IMR-90 (cell line): ENCODE data around the gene SLC6A20. TPM values are rescaled to one million over a fixed set of nuclear protein-coding genes. Genes with fewer than 3 reads are reported as not detected.

Source experiments
- ATAC-seq: fragments of 200-7000 bp; cut with Tn5 transposase; 2 replicates; pipeline ENCODE4 v1.9.1; 2020; ENCODE audit warnings: low read depth, mild to moderate bottlenecking, moderate library complexity
- BruUV-seq: library from RNA; stranded (reverse); fragments of 400-500 nt; replicated peaks from 2 replicates; lab custom pipeline; 2021; lab: Mats Ljungman, UMichigan
- CTCF ChIA-PET: fragments of 300-600 bp; formaldehyde crosslinking; extraction: SDS; loops from one replicate; lab custom pipeline; 2021; ENCODE audit warnings: antibody characterized with exemption; lab: Yijun Ruan, JAX
- POLR2A ChIA-PET: fragments of 300-600 bp; sonication (Branson Sonifier 250); formaldehyde crosslinking; loops from one replicate; lab custom pipeline; 2022; ENCODE audit warnings: antibody characterized with exemption; ENCODE audit not compliant: unreplicated experiment; lab: Charles Lee
- DNase-seq: peaks from one replicate; pipeline ENCODE4 v3.0.0; 2013
- H2AFZ ChIP-seq: replicated peaks from 2 replicates; pipeline ENCODE3; 2013; ENCODE audit warnings: low read length, mild to moderate bottlenecking; ENCODE audit not compliant: poor library complexity
- H2AK5ac ChIP-seq: 2 replicates; pipeline ENCODE4 v1.6.1; 2013; ENCODE audit warnings: low read depth, low read length, inconsistent platforms
- H2AK9ac ChIP-seq: replicated peaks from 2 replicates; pipeline ENCODE3; 2013; ENCODE audit warnings: mild to moderate bottlenecking, low read depth, low read length, moderate library complexity; ENCODE audit not compliant: poor library complexity
- H2BK120ac ChIP-seq: 2 replicates; pipeline ENCODE4 v1.6.1; 2013; ENCODE audit warnings: low read depth, low read length, inconsistent platforms
- H2BK15ac ChIP-seq: 3 replicates; pipeline ENCODE4 v1.6.1; 2013; ENCODE audit warnings: low read depth, low read length, inconsistent platforms
- H2BK20ac ChIP-seq: 2 replicates; pipeline ENCODE4 v1.6.1; 2013; ENCODE audit warnings: low read depth, mild to moderate bottlenecking, inconsistent platforms, low read length, moderate library complexity
- H2BK5ac ChIP-seq: 2 replicates; pipeline ENCODE4 v1.6.1; 2013; ENCODE audit warnings: mild to moderate bottlenecking, low read depth, low read length, inconsistent platforms; ENCODE audit not compliant: poor library complexity, severe bottlenecking
- H3K14ac ChIP-seq: replicated peaks from 2 replicates; pipeline ENCODE4 v1.6.1; 2013; ENCODE audit warnings: low read depth, low read length, inconsistent platforms
- H3K18ac ChIP-seq: 2 replicates; pipeline ENCODE4 v1.6.1; 2013; ENCODE audit warnings: low read depth, low read length, control low read depth
- H3K23ac ChIP-seq: 2 replicates; pipeline ENCODE4 v1.6.1; 2013; ENCODE audit warnings: low read depth, low read length, inconsistent platforms
- H3K27ac ChIP-seq: 2 replicates; pipeline ENCODE4 v1.5.1; 2013; ENCODE audit warnings: mild to moderate bottlenecking, control low read depth, low read length; ENCODE audit not compliant: insufficient read depth
- H3K27me3 ChIP-seq: 2 replicates; pipeline ENCODE4 v1.6.1; 2013; ENCODE audit warnings: low read length; ENCODE audit not compliant: control insufficient read depth, insufficient read depth
- H3K36me3 ChIP-seq: 2 replicates; pipeline ENCODE4 v1.6.1; 2013; ENCODE audit warnings: low read length, mixed read lengths; ENCODE audit not compliant: control insufficient read depth, insufficient read depth
- H3K4ac ChIP-seq: 2 replicates; pipeline ENCODE4 v1.6.1; 2013; ENCODE audit warnings: low read depth, low read length, inconsistent platforms
- H3K4me1 ChIP-seq: 2 replicates; pipeline ENCODE4 v1.6.1; 2013; ENCODE audit warnings: low read length, mixed read lengths; ENCODE audit not compliant: control insufficient read depth, insufficient read depth
- H3K4me2 ChIP-seq: 2 replicates; pipeline ENCODE4 v1.6.1; 2013; ENCODE audit warnings: low read depth, mild to moderate bottlenecking, control low read depth, low read length, moderate library complexity
- H3K4me3 ChIP-seq: 2 replicates; pipeline ENCODE4 v1.5.1; 2013; ENCODE audit warnings: low read depth, mild to moderate bottlenecking, control low read depth, low read length, moderate library complexity; ENCODE audit not compliant: insufficient read depth
- H3K56ac ChIP-seq: 2 replicates; pipeline ENCODE4 v1.6.1; 2013; ENCODE audit warnings: low read length, inconsistent platforms; ENCODE audit not compliant: insufficient read depth; ENCODE audit errors: extremely low read depth
- H3K79me1 ChIP-seq, 2 experiments: 2 replicates each; pipeline ENCODE4 v1.6.1; 2013; ENCODE audit warnings: low read length in 2 of 2, inconsistent platforms in 1 of 2, low read depth in 1 of 2
- H3K9ac ChIP-seq: 2 replicates; pipeline ENCODE4 v1.6.1; 2013; ENCODE audit warnings: low read depth, low read length, control low read depth
- H3K9me1 ChIP-seq: 2 replicates; pipeline ENCODE4 v1.6.1; 2013; ENCODE audit warnings: low read length, inconsistent platforms; ENCODE audit not compliant: insufficient read depth
- H3K9me3 ChIP-seq: 2 replicates; pipeline ENCODE4 v1.6.1; 2013; ENCODE audit warnings: low read length; ENCODE audit not compliant: control insufficient read depth, insufficient read depth
- H4K20me1 ChIP-seq: 2 replicates; pipeline ENCODE4 v1.6.1; 2013; ENCODE audit warnings: low read length, inconsistent platforms; ENCODE audit not compliant: insufficient read depth
- H4K5ac ChIP-seq: 2 replicates; pipeline ENCODE4 v1.6.1; 2013; ENCODE audit warnings: mild to moderate bottlenecking, low read depth, low read length, control low read depth
- H4K8ac ChIP-seq, 2 experiments: 2 replicates each; pipeline ENCODE4 v1.6.1; 2013; ENCODE audit warnings: low read depth in 2 of 2, low read length in 2 of 2, control low read depth in 1 of 2, inconsistent platforms in 1 of 2
- H4K91ac ChIP-seq: 2 replicates; pipeline ENCODE4 v1.6.1; 2013; ENCODE audit warnings: low read depth, low read length, inconsistent platforms; ENCODE audit not compliant: insufficient read depth
- BHLHE40 ChIP-seq: fragments of 150-350 bp; IDR thresholded peaks from 2 replicates; pipeline ENCODE4 v1.6.1; 2016; ENCODE audit warnings: mild to moderate bottlenecking, low read depth, low read length
- CEBPB ChIP-seq: IDR thresholded peaks from 2 replicates; pipeline ENCODE4 v1.6.1; 2012; ENCODE audit warnings: low read depth, low read length, improper control_type of control experiment
- CHD1 ChIP-seq: IDR thresholded peaks from 2 replicates; pipeline ENCODE4 v1.6.1; 2012; ENCODE audit warnings: low read depth, low read length, improper control_type of control experiment
- FOS ChIP-seq: fragments of 150-350 bp; IDR thresholded peaks from 2 replicates; pipeline ENCODE4 v1.6.1; 2016; ENCODE audit warnings: low read depth, low read length
- MAFK ChIP-seq: IDR thresholded peaks from 2 replicates; pipeline ENCODE4 v1.6.1; 2012; ENCODE audit warnings: low read depth, low read length, improper control_type of control experiment
- MAZ ChIP-seq: IDR thresholded peaks from 2 replicates; pipeline ENCODE4 v1.6.1; 2012; ENCODE audit warnings: low read depth, mild to moderate bottlenecking, low read length, improper control_type of control experiment, moderate library complexity, borderline replicate concordance
- MXI1 ChIP-seq: IDR thresholded peaks from 2 replicates; pipeline ENCODE4 v1.6.1; 2012; ENCODE audit warnings: low read depth, mild to moderate bottlenecking, low read length, moderate library complexity, borderline replicate concordance
- POLR2A ChIP-seq: IDR thresholded peaks from 2 replicates; pipeline ENCODE4 v1.6.1; 2012; ENCODE audit warnings: mild to moderate bottlenecking, low read depth, low read length
- RAD21 ChIP-seq: IDR thresholded peaks from 2 replicates; pipeline ENCODE4 v1.6.1; 2012; ENCODE audit warnings: low read length, improper control_type of control experiment
- RCOR1 ChIP-seq: IDR thresholded peaks from 2 replicates; pipeline ENCODE4 v1.6.1; 2012; ENCODE audit warnings: mild to moderate bottlenecking, low read length, improper control_type of control experiment; ENCODE audit not compliant: insufficient replicate concordance
- RFX5 ChIP-seq: IDR thresholded peaks from 2 replicates; pipeline ENCODE4 v1.8.0; 2012; ENCODE audit warnings: low read depth, mild to moderate bottlenecking, low read length, moderate library complexity
- SMC3 ChIP-seq: fragments of 150-350 bp; IDR thresholded peaks from 2 replicates; pipeline ENCODE4 v1.6.1; 2016; ENCODE audit warnings: low read depth, mild to moderate bottlenecking, antibody characterized with exemption, low read length, moderate library complexity
- USF2 ChIP-seq: fragments of 150-350 bp; IDR thresholded peaks from 2 replicates; pipeline ENCODE4 v1.6.1; 2017; ENCODE audit warnings: mild to moderate bottlenecking, antibody characterized with exemption, low read length, low read depth
- WGBS, 2 experiments: methylation state at CpG; one replicate each; pipeline versions ENCODE4 v1.1.5 to v1.1.7; 2013; ENCODE audit warnings: missing lambda C conversion rate in 2 of 2; ENCODE audit not compliant: insufficient read length in 1 of 2; ENCODE audit errors: extremely low coverage in 2 of 2; 5-methylcytosine and 5-hydroxymethylcytosine counted together
- dilution Hi-C: fragments of 300-500 bp; cut with HindIII; formaldehyde crosslinking; loops from one replicate; pipeline ENCODE4 v1.14.3; 2018; ENCODE audit warnings: low sequenced_read_pairs; ENCODE audit not compliant: unreplicated experiment
- in situ Hi-C: fragments of 300-500 bp; cut with MboI; formaldehyde crosslinking; loops from 3 replicates; pipeline ENCODE4 v1.14.3; 2019; ENCODE audit warnings: low sequenced_read_pairs, inconsistent platforms, mixed read lengths
- intact Hi-C: fragments of 100-400 bp; cut with micrococcal nuclease; formaldehyde crosslinking; loops from 2 replicates; pipeline ENCODE4 v1.10.0; 2022
- polyA plus RNA-seq, 3 experiments: library from polyadenylated mRNA; depleted of rRNA; stranded (reverse); fragments of >200 nt; gene quantifications; 2 replicates each; pipeline ENCODE4 v1.2.3, GENCODE V29; 2012; ENCODE audit warnings: low replicate concordance in 1 of 3
- total RNA-seq: library from RNA; depleted of rRNA; stranded (reverse); fragments of >200 nt; gene quantifications from 2 replicates; pipeline ENCODE4 v1.2.3, GENCODE V29; 2012
- TF ChIP-seq, protein P1 (sequence below): conservative IDR thresholded peaks from 2 replicates; pipeline ENCODE4 v1.5.1; 2012; ENCODE audit warnings: mild to moderate bottlenecking, low read depth, low read length, improper control_type of control experiment
- TF ChIP-seq, protein P2 (sequence below): fragments of 150-350 bp; IDR thresholded peaks from 2 replicates; pipeline ENCODE4 v1.6.1; 2016; ENCODE audit warnings: low read depth, mild to moderate bottlenecking, low read length, moderate library complexity, borderline replicate concordance

The SLC6A20 gene
- total and polyA plus RNA-seq, 2 of the 4 experiments (the other 2 are of a cell fraction), result not detected

DNA sequence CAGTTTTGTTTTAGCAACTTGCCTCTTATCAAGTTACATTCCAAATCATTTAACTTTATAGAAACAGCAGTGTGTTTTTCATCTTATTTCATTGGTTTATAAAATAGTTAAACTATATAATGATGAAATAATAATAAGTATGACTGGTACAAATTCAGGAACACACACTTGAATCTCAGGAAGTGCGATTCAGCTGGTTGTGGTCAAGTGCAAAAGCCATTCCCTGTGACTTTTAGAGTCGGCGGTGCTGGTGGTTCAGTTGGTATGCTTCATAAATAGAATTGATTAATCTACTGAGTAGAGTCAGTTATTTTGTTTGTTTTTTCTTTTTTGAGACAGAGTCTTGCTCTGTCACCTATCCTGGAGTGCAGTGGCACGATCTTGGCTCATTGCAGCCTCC is 84.4 kb downstream of the SLC6A20 start:
- Histone ChIP-seq H2AK5ac (no peak overlapping the region), H2AFZ (no peak overlapping the region), H2AK9ac (no peak overlapping the region), H3K79me1 (peaks cover 12 to 33% of the 10 kb centered on the region in 2 experiments; a peak in 3 of 4 replicates), H2BK5ac (no peak overlapping the region), H4K8ac (no peak overlapping the region), H4K20me1 (no peaks in the 10 kb centered on the region; the same call in 1 of the 2 replicates), H3K23ac (no peak overlapping the region), H3K4me2 (no peak overlapping the region), H3K56ac (no peak overlapping the region), H3K9ac (no peak overlapping the region), H3K4me3 (no peak overlapping the region), H3K9me1 (peaks cover 11% of the 10 kb centered on the region), H3K4ac (no peak overlapping the region), H2BK120ac (no peak overlapping the region), H3K27ac (no peak overlapping the region), H3K18ac (no peak overlapping the region), H4K5ac (no peak overlapping the region), H3K14ac (no peak overlapping the region), H2BK15ac (no peak overlapping the region), H3K9me3 (no peaks in the 10 kb centered on the region), H3K4me1 (peaks cover 9% of the 10 kb centered on the region), H4K91ac (no peak overlapping the region), H3K36me3 (peaks cover 35% of the 10 kb centered on the region), H2BK20ac (no peak overlapping the region), H3K27me3 (no peaks in the 10 kb centered on the region)
- in situ Hi-C loops (no loop called here), dilution Hi-C loops (no loop called here), intact Hi-C loops (no loop called here)
- POLR2A ChIA-PET, result no interaction called here
- BruUV-seq, result no TSS peak
- TF ChIP-seq CHD1, result no peak
- no peak for TF ChIP-seq RAD21
- no peak for TF ChIP-seq RFX5
- no peak for TF ChIP-seq MAZ
- TF ChIP-seq FOS, result no peak
- TF ChIP-seq MAFK, result no peak
- TF ChIP-seq BHLHE40, result no peak
- TF ChIP-seq, protein P1, sequence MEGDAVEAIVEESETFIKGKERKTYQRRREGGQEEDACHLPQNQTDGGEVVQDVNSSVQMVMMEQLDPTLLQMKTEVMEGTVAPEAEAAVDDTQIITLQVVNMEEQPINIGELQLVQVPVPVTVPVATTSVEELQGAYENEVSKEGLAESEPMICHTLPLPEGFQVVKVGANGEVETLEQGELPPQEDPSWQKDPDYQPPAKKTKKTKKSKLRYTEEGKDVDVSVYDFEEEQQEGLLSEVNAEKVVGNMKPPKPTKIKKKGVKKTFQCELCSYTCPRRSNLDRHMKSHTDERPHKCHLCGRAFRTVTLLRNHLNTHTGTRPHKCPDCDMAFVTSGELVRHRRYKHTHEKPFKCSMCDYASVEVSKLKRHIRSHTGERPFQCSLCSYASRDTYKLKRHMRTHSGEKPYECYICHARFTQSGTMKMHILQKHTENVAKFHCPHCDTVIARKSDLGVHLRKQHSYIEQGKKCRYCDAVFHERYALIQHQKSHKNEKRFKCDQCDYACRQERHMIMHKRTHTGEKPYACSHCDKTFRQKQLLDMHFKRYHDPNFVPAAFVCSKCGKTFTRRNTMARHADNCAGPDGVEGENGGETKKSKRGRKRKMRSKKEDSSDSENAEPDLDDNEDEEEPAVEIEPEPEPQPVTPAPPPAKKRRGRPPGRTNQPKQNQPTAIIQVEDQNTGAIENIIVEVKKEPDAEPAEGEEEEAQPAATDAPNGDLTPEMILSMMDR, result no peak
- TF ChIP-seq SMC3, result no peak
- no peak for TF ChIP-seq CEBPB
- no peak for TF ChIP-seq RCOR1
- no peak for TF ChIP-seq USF2
- TF ChIP-seq, protein P2, sequence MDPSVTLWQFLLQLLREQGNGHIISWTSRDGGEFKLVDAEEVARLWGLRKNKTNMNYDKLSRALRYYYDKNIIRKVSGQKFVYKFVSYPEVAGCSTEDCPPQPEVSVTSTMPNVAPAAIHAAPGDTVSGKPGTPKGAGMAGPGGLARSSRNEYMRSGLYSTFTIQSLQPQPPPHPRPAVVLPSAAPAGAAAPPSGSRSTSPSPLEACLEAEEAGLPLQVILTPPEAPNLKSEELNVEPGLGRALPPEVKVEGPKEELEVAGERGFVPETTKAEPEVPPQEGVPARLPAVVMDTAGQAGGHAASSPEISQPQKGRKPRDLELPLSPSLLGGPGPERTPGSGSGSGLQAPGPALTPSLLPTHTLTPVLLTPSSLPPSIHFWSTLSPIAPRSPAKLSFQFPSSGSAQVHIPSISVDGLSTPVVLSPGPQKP, result no peak
- TF ChIP-seq POLR2A, result no peak
- TF ChIP-seq MXI1, result no peak
- ATAC-seq, result no peak
- peak; percentile 17 for DNase-seq
- CTCF ChIA-PET, result no interaction called here
- WGBS, 2 experiments, result 60% methylated on average over 1 of the region's 4 CpGs; no CpG with 5 or more reads in 1 of the 2 experiments
